Activated CD8-positive, alpha-beta memory T cell treated with anti-CD3 and anti-CD28 coated beads for 36 hours (primary cell): ENCODE data around the gene PRR15. TPM values are rescaled to one million over a fixed set of nuclear protein-coding genes. Genes with fewer than 3 reads are reported as not detected.

Source experiments
- CTCF ChIA-PET: fragments of 350-600 bp; sonication (Branson Sonifier 250); formaldehyde crosslinking; loops from one replicate; lab custom pipeline; 2021; ENCODE audit warnings: antibody characterized with exemption; lab: Charles Lee
- POLR2A ChIA-PET: fragments of 350-600 bp; sonication (Branson Sonifier 250); formaldehyde crosslinking; loops from one replicate; lab custom pipeline; 2021; ENCODE audit warnings: antibody characterized with exemption; lab: Charles Lee
- total RNA-seq, 2 experiments: library from RNA; stranded (reverse); gene quantifications; one replicate each; pipeline ENCODE4 v1.2.3, GENCODE V29; 2021

PRR15 gene
- total RNA-seq, 2 experiments from 2014 or later: not detected

GRCh38 chr7:29565982-29566746, 2.5 kb downstream of the PRR15 start:
- ChIA-PET POLR2A (no interaction called here), CTCF (no interaction called here)

GRCh38 chr7:29567174-29567573, 3.5 kb downstream of the PRR15 start:
- POLR2A ChIA-PET: no interaction called here

DNA sequence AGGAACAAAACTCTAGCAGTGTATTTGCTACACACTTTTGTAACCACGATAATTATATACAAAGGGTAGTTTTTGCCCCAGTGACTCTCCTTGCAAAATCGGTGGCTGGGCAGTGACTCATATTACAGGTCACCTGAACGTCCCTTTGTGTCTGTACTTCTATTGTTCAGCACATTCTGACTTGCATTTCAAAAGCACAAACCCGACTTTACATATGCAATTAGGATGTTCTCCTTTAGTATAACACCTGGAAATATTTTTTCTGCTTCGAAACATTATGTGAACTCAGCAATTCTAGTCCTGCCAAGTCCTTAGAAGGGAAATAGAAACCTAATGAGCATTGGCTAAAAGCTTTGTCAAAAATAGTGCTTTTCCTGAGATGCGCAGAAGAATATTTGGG, 6.0 kb downstream of the PRR15 start:
- ChIA-PET CTCF (no interaction called here), POLR2A (no interaction called here)

More at GRCh38 chr7:29567174-29567573, 3.5 kb downstream of the PRR15 start:
- CTCF ChIA-PET: no interaction called here

DNA sequence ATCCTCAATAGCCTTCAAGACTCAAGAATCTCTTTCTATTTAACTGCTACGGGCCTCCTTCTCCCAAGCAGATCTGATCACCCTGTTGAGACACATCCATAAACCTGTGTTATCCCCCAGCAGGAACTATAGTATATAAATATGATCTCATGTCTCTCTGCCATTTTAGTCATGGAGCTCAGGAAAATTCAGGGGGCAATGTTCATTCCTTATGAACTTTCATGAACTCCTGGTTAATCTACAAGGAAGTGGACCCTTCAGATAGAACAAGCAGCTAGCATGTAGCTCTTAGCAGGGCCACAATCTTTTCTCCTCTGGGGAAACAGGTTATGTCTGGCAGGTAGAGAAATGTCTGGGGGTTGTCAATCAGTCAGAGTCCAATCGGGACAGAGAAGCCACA, 8.9 kb downstream of the PRR15 start:
- ChIA-PET POLR2A (no interaction called here), CTCF (no interaction called here)

- ChIA-PET CTCF (no interaction called here), POLR2A (no interaction called here)
Observed at GRCh38 chr7:29573567-29573966, 9.9 kb downstream of the PRR15 start.

GRCh38 chr7:29574659-29575058, 11.0 kb downstream of the PRR15 start:
- ChIA-PET CTCF (no interaction called here), POLR2A (no interaction called here)

DNA sequence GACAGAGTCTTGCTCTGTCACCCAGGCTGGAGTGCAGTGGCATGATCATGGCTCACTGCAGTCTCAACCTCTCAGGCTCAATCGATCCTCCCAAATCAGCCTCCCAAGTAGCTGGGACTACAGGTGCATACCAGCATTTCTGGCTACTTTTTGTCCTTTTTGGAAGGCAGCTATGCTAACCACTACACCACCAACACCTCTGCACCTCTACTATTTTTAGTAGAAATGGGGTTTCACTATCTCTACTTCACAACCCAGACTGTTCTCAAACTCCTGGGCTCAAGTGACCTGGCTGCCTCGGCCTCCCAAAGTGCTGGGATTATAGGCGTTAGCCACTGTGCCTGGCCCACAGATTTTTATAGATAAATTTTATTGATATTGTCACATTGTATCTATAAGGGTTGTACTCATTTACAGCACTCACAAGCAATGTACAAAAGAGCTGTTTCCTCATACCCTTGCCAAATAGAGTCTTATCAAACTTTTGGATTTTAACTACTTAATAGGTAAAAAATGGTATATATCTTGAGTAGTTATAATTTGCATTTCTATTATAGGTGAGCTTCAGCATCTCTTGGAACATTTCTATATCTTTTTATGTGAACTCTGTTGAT, 23.7 kb downstream of the PRR15 start:
- ChIA-PET POLR2A (no interaction called here), CTCF (no interaction called here)

- POLR2A ChIA-PET: no interaction called here
- CTCF ChIA-PET: no interaction called here
Observed at GRCh38 chr7:29588212-29588611, 24.6 kb downstream of the PRR15 start.

GRCh38 chr7:29588900-29589696, 25.5 kb downstream of the PRR15 start:
- CTCF ChIA-PET: no interaction called here
- POLR2A ChIA-PET: no interaction called here

DNA sequence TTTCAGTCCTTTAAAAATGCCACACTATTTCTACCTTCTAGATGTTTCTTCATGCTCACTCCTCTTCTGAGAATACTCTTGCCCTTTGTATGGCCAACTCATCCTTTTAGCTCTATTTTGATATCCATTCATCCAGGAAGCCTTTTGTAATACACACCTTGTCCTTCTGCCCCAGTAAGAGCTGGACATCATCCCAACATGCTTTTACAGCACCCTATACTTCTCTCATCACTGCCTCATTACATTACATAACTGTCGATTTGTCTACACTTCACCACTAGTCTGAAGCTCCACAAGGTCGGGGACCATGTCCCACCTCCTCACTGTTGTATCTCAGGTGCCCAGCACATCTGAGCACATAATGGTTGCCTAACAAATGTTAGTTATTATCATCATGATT, 29.2 kb downstream of the PRR15 start:
- ChIA-PET POLR2A (no interaction called here), CTCF (no interaction called here)

GRCh38 chr7:29593459-29593858, 29.8 kb downstream of the PRR15 start:
- ChIA-PET CTCF (no interaction called here), POLR2A (no interaction called here)

GRCh38 chr7:29596593-29597178, 33.1 kb downstream of the PRR15 start:
- POLR2A ChIA-PET: no interaction called here
- CTCF ChIA-PET: no interaction called here

DNA sequence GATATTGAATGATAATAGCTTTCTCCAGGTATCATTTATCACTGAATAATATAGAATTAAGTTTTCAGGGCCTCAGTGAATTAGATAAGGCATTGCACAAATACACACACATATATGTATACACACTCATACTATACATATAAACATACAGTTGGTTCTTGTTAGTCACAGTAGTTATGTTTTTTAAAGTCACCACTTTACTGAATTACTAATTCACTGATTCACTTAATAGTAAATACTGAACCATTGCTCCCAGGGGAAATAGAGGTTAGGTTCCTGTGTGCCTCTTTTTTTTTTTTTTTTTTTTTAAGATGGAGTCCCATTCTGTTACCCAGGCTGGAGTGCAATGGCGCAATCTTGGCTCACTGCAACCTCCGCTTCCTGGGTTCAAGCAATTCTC, 33.6 kb downstream of the PRR15 start:
- CTCF ChIA-PET: no interaction called here
- POLR2A ChIA-PET: no interaction called here

GRCh38 chr7:29598137-29598536, 34.5 kb downstream of the PRR15 start:
- POLR2A ChIA-PET: no interaction called here
- CTCF ChIA-PET: no interaction called here

GRCh38 chr7:29598613-29599012, 35.0 kb downstream of the PRR15 start:
- ChIA-PET POLR2A (no interaction called here), CTCF (no interaction called here)

DNA sequence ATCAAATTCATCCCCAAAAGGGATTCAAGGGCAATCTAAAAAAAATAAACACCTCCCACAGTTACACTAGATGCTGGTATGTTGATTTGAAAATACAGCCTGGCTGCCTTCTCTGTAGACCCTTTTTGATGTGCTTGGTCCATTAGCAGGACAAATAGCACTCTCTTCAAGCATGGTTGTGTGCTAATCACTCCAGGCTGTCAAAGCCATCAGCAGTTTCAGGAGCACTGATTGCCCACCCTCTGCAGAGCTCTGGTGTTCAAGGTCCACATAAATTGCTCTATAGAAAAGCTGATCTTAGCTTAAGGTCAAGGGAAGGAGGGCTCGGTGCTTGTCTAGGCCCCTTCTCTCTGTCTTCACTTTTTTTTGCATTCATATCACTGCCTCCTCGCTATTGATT, 35.4 kb downstream of the PRR15 start:
- CTCF ChIA-PET: no interaction called here
- POLR2A ChIA-PET: no interaction called here

GRCh38 chr7:29600661-29601060, 37.0 kb downstream of the PRR15 start:
- CTCF ChIA-PET: no interaction called here

GRCh38 chr7:29604052-29604451, 40.4 kb downstream of the PRR15 start:
- ChIA-PET CTCF (no interaction called here), POLR2A (no interaction called here)

More at GRCh38 chr7:29600661-29601060, 37.0 kb downstream of the PRR15 start:
- POLR2A ChIA-PET: no interaction called here

GRCh38 chr7:29604702-29605101, 41.1 kb downstream of the PRR15 start:
- POLR2A ChIA-PET: no interaction called here
- CTCF ChIA-PET: no interaction called here

GRCh38 chr7:29605671-29606070, 42.0 kb downstream of the PRR15 start:
- POLR2A ChIA-PET: no interaction called here

More at GRCh38 chr7:29605671-29606070, 42.0 kb downstream of the PRR15 start:
- CTCF ChIA-PET: no interaction called here
